GM18867 (cell line): ENCODE data around the gene TMEM95.
"Not testable (repeated sequence)": the region's sequence is repeated elsewhere in the genome, so short reads cannot be mapped to it uniquely, and the experiment has no call there.

Source experiments
- ATAC-seq: cut with Tn5 transposase; IDR thresholded peaks from one replicate; pipeline ENCODE4 v1.9.1; 2021; ENCODE audit warnings: mild to moderate bottlenecking, moderate library complexity; ENCODE audit not compliant: unreplicated experiment

Gene TMEM95

DNA sequence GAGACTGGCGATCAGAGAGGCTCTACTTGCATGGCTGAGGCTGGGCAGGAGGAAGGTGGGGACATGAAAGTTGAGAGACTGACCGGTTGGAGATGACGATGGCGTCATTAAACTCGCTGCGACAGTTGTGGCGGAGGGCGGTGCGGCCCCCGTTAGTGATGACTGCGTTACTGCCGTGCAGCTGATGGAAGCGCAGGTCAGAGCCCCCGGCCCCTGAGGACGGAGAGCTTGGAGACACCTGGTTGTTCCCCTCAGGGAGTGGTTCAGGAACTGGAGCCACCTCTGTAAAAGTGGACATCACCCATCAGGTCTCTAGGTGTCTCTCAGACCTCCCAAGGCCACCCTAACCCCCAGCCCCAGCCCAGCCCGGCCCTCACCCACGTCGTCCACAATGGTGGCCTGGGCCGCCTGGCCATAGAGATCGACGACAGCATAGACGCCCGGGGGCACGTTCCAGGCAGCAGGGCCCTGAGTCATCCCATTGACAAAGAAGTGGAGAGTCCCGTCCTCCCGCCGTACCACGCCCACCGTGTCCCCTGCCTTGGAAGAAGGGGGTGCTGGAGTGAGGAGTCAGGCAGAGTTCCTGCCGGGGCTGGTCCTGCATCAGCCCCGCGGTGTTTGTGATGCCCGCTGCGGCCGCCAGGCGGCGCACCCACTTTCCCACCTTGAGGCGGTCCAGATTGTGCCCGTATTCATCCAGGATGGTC is 31.1 kb upstream of the TMEM95 start:
- no peak for ATAC-seq

DNA sequence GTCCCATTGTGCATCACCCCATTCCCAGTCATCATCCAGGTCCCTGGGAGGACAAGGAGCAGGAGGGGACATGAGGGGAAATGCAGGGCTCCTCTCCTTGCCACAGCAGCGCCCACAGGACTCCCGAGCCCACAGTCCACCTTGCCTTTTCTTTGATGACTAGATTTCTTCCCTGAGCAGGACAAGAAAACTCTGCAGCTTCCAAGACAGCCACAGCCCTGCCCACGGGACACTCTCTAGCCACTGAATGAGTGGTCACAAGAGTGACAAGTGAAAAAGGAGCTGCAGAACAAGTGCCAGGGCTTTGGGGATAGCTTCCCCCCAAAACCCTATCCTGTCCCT is 30.5 kb upstream of the TMEM95 start:
- no peak for ATAC-seq

DNA sequence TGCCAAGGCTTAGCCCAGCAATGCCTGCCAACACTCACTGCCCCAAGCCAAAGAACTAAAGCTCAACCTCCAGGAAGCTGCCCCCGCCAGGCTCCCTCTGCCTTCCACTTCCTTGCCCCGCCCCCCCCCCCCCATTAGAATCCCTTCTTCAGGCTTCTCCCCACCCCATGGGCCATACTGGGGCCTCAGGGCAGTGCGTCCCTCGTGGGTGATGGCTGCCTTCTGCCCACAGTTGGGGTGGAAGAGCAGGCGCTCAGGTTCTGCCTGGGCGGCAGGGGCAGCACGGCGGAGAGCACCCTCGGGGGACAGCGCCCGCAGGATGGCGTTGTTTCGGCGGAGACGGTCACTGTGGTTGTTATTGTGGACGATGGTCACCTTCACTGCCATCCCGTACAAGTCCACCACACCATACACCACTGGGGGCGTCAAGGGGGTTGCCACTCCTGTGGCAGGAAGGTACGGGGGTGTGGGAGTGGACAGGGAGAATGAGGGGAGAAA is 29.9 kb upstream of the TMEM95 start:
- ATAC-seq: no peak

DNA sequence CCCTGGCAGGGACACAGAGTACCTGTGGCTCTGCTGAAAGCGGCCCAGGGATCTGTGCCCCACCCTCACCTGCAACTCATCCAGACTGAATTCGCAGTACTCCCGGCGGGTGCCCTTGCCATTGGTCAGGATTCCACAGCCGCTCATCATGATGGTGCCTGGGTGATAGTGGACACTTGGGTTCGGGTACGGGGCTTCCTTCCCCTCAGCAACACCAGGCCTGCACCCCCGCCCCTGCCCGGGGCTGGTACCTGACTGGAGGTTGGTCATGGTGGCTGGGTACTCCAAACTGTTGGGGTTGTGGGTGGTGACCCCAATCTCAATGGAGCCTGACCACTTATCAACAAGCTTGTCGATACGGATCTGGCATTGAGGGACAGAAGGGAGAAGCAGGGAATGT is 28.8 kb upstream of the TMEM95 start:
- no peak for ATAC-seq

DNA sequence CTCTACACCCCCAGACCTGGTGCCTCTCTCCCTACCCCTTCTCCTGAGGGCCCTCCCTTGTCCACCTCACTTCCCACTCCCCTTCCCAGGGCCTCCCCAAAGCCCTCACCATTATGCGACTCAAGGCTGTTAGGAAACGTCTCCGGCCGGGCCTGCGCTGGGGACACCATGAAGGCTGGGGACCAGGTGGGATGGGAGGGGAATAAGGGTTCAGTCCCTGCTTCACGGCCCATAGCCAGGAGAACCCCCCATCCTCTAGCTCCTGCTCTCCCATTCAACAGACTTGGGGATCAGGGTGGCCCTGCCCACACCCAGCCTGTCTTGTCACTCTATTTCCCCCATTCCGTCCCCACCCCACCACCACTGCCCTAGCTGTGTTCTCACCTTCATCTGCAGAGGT is 27.9 kb upstream of the TMEM95 start:
- no peak for ATAC-seq

DNA sequence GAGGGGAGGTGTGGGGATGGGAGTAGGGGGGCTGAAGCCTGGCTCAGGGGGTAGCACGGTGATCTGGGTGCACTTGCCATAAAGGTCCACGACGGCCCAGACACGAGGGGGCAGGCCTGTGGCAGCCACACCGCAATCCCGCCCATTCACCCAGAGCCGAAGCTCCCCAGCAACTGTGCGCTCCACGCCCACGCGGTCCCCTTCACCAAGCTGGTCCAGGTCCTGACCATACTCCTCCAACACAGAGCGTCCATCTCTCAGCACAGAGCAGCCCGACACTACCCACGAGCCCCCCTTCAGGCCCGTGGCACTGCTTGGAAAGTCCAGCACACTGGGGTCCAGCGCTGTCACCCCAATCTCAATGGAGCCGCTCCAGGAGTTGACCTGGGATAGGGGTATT is 27.5 kb upstream of the TMEM95 start:
- no peak for ATAC-seq

DNA sequence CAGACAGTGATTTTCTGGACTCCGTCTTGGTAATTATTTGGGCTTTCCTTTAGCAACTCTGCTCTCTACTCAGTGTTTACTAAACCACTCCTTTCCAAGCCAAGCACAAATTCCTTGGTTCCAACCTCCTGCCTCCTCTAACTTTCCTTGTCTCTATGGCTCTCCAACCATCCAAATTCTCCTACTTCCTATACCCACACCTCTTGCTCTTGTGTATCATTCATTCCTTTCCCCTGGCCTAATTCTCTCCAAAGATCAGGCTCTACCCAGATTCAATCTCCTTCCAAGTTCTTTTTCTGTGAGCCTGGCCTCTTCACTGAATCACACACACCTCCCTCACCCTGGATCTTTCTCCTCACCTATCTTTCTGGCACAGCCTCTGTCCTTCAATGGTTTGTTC is 26.9 kb upstream of the TMEM95 start:
- ATAC-seq: no peak

DNA sequence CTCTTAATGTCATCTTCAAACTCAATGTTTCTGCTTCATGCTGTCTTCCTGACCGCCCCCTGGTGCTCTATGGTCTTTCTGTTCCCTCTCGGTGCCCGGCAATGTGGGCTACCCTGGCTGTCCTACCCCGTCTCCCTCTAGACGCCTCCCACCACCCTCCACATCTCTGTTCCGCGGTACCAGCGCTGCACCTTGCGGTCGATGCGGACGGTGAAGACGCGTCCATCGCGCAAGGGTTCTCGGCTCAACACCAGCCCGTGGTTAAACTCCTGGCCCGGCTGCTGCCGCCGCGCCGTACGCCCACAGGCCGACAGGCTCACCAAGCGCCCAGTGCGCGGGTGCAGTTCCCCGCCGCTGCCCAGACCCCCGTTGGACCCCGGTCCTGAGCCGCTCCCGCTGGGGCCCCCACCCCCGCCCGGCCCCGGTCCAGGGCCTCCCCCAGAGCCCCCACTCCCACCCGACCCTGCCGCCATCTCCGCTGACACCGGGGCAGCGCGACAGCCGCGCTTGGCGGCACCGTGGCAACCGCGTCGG is 26.0 kb upstream of the TMEM95 start, which contains the start of gene NEURL4:
Gene NEURL4 (minus strand): TSS at position 496 of the 534 bp plus-strand sequence. CDS start 23 bp downstream, at position 473.
- ATAC-seq: peak; percentile 1

DNA sequence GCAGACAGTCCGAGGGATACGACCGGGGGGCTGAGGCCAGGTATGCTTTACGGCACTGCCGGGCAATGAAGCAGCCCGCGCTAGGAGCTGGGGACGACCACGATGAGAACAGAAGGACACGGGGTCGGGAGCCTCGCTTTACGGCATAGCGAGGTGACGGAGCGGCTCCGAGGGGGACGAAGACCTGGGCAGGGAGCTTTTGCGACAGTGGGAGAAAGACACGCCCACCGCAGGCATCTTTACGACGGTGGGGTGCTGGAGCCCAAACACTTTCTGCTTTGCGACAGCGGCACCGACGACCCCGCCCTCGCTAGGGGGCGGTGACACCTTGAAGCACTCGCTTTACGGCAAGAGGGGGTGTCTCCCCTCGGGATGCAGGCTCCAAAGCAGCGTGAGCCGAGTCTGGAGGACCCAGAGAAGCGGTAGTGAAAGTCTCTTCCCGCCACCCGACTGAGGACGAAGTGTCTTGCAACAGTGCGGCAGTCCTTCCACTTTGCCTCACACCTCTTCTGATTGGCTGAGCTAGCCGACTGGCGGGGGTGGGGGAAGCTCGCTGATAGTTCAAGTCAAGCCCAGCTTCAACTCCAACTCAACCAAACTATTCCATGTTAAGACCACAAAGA is 25.5 kb upstream of the TMEM95 start:
- ATAC-seq: peak; percentile 64

DNA sequence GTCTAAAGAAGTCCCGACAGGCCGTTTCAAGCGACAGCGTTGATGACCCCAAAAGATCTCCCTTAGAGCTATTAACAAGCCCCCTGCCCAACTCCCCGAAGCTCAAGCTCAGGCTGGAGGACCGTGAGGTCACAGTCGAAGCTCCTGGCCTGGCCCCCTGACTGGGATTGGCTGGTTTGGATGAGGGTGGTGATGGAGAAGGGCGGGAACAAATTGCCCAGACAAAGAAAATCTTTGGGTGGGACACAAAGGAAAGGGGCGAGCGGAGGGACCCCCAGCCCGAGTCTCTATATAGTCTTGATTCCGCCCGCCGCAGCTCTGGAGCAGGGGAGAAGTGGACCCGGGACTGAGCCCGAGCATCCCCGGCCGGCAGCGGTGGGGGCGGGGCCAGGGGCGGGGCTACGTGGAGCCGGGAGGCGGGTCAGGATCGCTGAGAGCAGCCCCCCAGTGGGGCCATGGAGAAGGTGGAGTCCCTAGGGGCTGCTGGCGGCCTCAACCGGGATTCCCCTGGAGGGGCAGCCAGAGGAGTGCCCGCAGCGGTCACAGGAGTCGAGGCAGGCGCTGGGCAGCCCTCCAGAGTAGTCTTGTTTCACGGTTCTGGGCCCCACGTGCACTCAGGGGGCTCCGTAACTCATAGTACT is 24.8 kb upstream of the TMEM95 start:
- ATAC-seq: peak; percentile 33

DNA sequence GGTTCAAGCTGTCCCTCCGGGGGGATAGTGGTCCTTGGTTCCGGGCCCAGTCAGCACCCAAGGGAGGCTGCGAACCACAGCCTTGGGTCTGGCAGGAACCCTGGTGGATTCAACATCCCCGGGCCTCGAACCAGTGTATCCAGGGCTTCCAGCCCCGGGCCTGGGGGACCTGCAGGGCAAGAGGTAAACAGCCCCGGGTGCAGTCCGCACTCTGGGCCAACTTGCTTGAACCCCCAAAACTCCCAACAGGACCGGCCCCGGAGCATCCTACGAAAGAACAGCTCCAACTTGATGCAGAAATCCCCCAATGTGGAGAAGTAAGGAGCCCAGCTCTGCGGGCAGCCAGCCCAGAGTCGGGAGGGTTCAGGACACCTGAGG is 24.3 kb upstream of the TMEM95 start:
- ATAC-seq: no peak

DNA sequence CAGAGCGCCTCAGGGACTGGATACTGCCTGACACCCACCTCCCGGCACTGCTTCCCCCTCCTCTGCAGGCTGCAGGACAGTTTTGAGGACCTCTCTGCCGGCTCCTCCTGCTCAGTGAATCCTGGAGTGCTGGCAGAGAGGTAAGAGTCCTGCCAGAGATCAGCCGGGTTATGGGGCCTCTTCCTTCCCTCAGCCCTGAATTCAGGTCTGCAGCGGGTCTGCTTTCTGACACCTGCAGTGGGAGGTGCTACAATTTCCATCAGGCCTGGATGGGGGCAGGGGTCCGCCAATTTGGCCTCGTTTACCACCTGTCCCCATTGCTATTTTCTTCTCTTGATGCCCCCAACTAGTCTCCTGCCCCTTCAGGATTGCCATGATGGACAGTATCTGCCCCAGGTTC is 22.8 kb upstream of the TMEM95 start:
- ATAC-seq: no peak

DNA sequence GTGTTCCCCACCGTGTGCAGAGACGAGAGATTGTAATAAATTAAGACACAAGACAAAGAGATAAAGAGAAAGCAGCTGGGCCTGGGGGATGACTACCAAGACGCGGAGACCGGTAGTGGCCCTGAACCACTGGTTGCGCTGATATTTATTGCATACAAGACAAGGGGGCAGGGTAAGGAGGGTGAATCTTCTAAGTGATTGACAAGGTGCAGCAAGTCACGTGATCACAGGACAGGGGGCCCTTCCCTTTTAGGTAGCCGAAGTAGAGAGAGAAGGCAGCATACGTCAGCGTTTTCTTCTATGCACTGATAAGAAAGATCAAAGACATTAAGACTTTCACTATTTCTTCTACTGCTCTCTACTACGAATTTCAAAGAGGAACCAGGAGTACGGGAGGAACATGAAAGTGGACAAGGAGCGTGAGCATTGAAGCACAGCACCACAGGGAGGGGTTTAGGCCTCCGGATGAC is 22.3 kb upstream of the TMEM95 start:
- not testable (repeated sequence) for ATAC-seq

DNA sequence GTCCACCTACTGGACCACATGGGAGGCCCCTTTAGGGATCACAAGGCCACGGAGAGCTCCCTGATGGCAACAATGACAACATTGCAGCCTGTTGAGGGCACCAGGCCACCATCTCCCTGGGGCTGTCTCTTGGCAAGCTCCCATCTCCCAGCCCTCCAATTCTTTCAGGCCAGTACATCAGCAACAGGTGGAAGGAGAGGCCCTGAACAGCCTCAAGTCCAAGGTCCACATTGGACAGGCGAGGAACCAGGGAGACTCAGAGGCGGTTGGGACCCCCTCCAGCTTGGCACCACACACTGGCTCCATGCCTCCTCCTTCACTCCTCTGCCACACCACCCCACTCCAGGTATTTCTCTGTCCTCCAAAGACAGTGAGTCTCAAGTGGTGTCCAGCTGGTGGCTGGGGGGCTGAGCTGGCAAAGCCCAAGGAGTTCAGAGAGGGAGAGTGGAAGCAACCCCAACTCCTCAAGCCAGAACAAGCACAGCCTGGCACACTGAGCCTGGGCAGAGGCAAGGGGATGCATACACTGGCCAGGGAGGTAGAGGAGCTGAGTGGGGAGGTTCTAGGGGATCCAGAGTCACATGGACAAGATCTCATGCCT is 19.9 kb upstream of the TMEM95 start:
- no peak for ATAC-seq

DNA sequence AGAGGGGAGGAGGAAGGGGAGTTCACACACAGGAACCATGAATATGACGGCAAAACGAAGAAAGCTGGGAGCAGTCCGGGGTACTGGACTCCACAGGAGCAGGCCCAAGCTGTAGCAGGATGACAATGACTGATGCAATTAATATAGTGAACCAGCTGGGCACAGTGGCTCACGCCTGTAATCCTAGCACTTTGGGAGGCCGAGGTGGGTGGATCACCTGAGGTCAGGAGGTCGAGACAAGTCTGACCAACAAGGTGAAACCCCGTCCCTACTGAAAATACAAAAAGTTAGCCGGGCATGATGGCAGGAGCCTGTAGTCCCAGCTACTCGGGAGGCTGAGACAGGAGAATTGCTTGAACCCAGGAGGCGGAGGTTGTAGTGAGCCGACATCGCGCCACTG is 19.2 kb upstream of the TMEM95 start:
- ATAC-seq: not testable (repeated sequence)

DNA sequence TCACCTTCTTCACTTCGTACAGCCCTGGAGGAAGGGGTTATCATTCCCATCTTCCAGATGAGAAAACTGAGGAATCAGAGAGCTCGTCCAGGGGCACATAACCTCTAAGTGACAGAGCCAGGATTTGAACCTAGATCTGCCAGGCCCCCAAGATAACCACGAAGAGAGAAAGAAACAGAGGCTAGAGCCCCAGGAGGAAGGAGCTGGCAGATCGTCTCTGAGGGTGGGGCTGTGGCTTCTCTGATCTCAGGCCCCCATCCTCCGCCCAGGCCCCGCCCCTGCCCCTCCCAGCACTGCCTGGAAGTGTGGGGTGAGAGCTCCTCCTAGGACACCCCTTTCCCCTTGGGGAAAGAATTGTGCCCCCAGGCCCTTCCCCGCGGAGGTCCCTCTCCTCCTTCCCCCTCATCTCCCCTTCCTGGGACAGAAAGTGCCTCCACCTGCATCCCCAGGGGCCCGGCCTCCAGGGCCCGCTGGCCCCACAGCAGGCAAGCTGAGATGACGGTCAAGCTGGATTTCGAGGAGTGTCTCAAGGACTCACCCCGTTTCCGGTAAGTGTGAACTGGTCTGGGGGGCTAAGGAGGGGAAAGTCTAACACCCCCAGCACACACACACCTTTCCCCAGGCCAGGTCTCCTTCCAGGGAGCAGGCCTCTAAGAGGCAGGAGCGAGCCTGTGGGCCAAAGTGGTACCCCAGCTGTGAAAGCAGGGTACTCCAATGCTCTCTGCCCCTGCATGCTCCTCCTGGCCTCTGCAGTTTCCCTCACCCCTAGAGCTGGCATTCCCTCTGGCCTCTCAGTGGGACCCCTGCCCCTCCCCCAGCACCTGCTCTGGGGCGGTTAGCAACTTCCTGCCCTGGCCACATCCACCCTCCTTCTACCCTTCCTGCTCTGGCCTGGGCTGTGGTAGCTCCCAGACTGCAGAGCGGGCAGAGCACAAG is 18.4 kb upstream of the TMEM95 start, which contains the start of gene ACAP1:
Gene ACAP1 (plus strand): TSS at position 290 of the 936 bp plus-strand sequence. CDS start 206 bp downstream, at position 496.
- peak; percentile 64 for ATAC-seq

DNA sequence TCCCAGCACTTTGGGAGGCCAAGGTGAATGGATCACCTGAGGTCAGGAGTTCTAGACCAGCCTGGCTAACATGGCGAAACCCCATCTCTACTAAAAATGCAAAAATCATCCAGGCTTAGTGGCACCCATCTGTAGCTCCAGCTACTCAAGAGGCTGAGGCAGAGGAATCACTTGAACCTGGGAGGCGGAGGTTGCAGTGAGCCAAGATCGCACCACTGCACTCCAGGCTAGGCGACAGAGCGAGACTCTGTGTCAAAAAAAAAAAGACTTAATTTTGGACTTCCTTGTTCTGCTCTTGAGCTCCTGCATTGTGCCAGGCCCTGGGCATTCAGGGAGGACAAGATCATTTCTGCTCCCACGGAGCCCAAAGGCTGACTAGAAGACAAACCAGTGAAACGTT is 17.4 kb upstream of the TMEM95 start:
- not testable (repeated sequence) for ATAC-seq

DNA sequence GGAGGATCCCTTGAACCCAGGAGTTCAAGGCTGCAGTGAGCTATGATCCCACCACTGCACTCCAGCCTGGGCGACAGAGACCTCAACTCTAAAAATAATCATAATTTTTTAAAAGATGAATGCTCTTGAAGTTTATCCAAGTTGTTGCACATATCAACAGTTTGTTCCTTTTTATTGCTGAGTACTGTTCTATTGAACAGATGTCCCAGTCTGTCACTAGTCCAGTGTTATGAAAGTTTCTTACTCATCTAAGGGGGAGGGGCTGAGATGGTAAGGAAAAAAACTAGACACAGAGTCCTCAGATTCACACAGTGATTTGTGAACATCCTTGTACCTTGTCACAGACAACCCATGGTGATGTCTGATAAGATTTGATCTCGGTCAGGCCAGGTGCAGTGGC is 14.8 kb upstream of the TMEM95 start:
- ATAC-seq: no peak

DNA sequence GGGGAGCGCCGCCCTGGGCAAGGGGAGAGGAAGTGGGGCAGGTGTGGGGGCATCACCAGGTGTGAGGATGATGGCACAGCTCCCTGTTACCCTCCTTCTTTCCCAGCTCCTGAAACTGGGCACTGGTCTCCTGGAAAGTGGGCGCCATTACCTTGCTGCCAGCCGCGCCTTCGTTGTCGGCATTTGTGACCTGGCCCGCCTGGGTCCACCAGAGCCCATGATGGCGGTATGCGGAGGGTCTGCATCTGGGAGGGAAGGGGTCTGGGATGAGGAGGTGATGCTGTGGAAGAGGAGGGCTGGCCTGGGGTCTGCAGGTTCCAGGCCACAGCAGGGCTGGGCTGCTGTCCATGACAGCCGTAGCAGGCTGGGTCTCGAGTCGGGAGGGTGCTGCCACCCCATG is 13.1 kb upstream of the TMEM95 start:
- no peak for ATAC-seq

DNA sequence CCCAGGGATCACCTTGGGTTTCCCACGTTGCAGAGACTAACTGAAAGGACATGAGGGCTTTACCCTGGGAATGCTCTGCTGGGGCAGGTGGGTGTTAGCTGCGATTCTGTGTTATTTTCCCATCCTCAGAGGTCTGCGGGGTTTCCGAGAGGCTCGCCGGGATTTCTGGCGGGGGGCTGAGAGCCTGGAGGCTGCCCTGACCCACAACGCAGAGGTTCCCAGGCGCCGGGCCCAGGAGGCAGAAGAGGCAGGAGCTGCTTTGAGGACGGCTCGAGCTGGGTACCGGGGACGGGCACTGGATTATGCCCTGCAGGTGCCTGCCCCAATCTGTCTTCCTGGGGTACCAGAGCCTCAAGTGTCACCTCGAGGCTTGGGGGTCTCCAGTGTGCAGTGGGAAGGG is 11.7 kb upstream of the TMEM95 start:
- ATAC-seq: no peak
